ENCODE data around the gene SHC2.

The SHC2 gene

DNA sequence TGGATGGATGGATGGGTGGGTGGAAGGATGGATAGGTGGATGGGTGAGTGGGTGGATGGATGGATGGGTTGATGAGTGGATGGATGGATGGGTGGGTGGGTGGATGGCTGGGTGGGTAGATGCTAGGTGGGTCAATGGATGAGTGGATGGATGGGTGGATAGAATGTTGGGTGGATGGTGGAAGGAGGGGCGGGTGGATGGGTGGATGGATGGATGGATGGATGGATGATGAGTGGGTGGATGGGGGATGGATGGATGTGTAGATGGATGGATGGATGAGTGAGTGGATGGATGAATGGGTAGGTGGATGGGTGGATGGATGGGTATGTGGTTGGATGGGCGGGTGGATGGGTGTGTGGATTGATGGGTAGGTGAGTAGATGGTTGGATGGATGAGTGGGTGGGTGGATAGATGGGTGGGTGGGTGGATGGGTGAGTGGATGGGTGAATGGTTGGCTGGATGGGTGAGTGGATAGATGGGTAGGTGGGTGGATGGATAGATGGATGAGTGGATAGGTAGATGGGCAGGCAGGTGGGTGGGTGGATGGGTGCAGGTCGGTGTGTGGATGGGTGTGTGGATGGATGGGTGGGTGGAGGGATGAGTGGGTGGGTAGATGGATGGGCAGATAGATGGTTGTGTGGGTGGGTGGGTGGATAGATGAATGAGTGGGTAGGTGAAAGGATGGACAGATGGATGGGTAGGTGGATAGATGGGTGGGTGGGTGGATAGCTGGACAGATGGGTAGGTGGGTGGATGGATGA, 4.4 kb upstream of the SHC2 start:
- POLR2A ChIA-PET = no interaction called here
- CTCF ChIA-PET = no interaction called here
- TF ChIP-seq ARNT (IDR thresholded peaks at IDR 0.05) (no peak), LEF1 (IDR thresholded peaks at IDR 0.05; ENCODE audit: borderline replicate concordance) (no peak), NFRKB (IDR thresholded peaks at IDR 0.05) (no peak), HDGF (IDR thresholded peaks at IDR 0.05; ENCODE audit: borderline replicate concordance) (no peak), BHLHE40 (IDR thresholded peaks at IDR 0.05; ENCODE audit: borderline replicate concordance) (no peak), TARDBP (IDR thresholded peaks at IDR 0.05) (no peak), FOXK2 (IDR thresholded peaks at IDR 0.05) (no peak), ZNF384 (IDR thresholded peaks at IDR 0.05) (no peak), SP1 (IDR thresholded peaks at IDR 0.05) (no peak), FOXM1 (IDR thresholded peaks at IDR 0.05; ENCODE audit: borderline replicate concordance) (no peak), SUZ12 (IDR thresholded peaks at IDR 0.05) (no peak), FOXA1 (IDR thresholded peaks at IDR 0.05) (no peak), ELF4 (IDR thresholded peaks at IDR 0.05) (no peak)
- TF ChIP-seq, protein P1, sequence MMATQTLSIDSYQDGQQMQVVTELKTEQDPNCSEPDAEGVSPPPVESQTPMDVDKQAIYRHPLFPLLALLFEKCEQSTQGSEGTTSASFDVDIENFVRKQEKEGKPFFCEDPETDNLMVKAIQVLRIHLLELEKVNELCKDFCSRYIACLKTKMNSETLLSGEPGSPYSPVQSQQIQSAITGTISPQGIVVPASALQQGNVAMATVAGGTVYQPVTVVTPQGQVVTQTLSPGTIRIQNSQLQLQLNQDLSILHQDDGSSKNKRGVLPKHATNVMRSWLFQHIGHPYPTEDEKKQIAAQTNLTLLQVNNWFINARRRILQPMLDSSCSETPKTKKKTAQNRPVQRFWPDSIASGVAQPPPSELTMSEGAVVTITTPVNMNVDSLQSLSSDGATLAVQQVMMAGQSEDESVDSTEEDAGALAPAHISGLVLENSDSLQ (IDR thresholded peaks at IDR 0.05) = no peak
- no peak for DNase-seq (ENCODE audit: extremely low spot score)

DNA sequence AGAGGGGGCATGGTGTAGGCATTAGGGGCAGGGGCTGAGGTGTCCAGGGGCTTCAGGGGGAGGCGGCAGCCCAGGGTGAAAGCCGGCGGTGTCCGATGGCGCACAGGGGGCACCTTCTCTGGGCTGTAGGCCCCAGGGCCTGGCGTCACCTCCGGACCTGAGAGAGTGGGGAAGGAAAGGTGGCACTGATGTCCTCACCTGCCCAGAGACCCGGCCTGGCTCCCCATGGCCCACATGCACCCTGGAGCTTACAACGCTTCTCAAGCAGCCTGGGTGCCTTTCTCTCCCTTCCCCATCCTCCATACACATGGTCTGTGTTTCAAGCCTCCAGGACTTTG, 3.3 kb upstream of the SHC2 start:
- TF ChIP-seq SUZ12 (IDR thresholded peaks at IDR 0.05) = no peak
- no peak for TF ChIP-seq HDGF (IDR thresholded peaks at IDR 0.05; ENCODE audit: borderline replicate concordance)
- TF ChIP-seq FOXK2 (IDR thresholded peaks at IDR 0.05) = no peak
- TF ChIP-seq, protein P1 (IDR thresholded peaks at IDR 0.05) = no peak
- TF ChIP-seq L3MBTL2 (conservative IDR thresholded peaks at IDR 0.05) = no peak
- no peak for TF ChIP-seq FOXA1 (IDR thresholded peaks at IDR 0.05)
- TF ChIP-seq TARDBP (IDR thresholded peaks at IDR 0.05) = no peak
- TF ChIP-seq CTBP1 (IDR thresholded peaks at IDR 0.05; ENCODE audit: borderline replicate concordance) = no peak
- TF ChIP-seq ZNF384 (IDR thresholded peaks at IDR 0.05) = no peak
- DNase-seq (ENCODE audit: extremely low spot score) = no peak
- POLR2A ChIA-PET = no interaction called here
- CTCF ChIA-PET = interaction anchor here (0.8 kb wide), 1 partner anchor 31 kb away, joined by 4 read pairs; no protein-coding TSS in a partner anchor

DNA sequence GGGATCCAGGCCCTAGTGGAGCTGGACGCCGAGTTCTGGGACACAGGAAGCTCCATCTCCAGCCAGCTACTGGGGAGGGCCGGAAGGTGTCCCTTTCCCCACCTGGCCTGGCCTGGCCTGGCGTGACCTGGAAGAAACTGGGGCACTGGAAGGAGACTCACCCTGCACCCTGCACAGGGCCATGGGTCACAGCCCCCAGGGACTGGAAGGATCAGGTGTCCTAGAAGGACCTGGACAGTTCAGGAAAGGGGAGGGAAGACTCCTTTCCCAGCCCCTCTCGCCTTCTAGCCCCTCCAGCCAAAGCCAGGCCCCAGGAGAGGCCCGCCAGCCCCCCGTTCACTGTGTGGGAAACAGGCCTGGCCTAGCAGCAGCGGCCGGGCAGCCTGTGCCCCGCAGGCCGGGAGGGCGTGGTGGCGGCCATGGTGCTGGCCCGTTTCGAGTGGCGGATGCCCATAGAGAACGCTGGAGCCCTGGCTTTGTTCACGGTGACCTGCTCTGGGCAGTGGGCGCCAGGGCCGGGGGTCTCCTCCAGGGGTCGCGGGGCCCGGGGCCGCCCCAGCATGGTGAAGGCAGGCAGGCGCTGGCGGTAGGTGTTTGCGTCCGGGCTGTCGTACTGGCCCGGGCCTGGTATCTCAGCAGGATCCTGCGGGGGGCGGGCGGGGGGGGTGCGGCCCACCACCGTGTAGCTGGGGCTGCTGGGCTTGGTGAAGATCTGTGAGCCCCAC, 2.8 kb upstream of the SHC2 start:
- ChIA-PET CTCF (interaction anchor here (0.8 kb wide), 1 partner anchor 32 kb away, joined by 4 read pairs; no protein-coding TSS in a partner anchor), POLR2A (no interaction called here)
- TF ChIP-seq FOXM1 (IDR thresholded peaks at IDR 0.05; ENCODE audit: borderline replicate concordance) = no peak
- no peak for TF ChIP-seq SUZ12 (IDR thresholded peaks at IDR 0.05)
- no peak for TF ChIP-seq BHLHE40 (IDR thresholded peaks at IDR 0.05; ENCODE audit: borderline replicate concordance)
- TF ChIP-seq, protein P1 (IDR thresholded peaks at IDR 0.05) = no peak
- no peak for TF ChIP-seq SP1 (IDR thresholded peaks at IDR 0.05)
- no peak for TF ChIP-seq ZNF384 (IDR thresholded peaks at IDR 0.05)
- TF ChIP-seq FOXA1 (IDR thresholded peaks at IDR 0.05) = no peak
- DNase-seq (ENCODE audit: extremely low spot score) = no peak

DNA sequence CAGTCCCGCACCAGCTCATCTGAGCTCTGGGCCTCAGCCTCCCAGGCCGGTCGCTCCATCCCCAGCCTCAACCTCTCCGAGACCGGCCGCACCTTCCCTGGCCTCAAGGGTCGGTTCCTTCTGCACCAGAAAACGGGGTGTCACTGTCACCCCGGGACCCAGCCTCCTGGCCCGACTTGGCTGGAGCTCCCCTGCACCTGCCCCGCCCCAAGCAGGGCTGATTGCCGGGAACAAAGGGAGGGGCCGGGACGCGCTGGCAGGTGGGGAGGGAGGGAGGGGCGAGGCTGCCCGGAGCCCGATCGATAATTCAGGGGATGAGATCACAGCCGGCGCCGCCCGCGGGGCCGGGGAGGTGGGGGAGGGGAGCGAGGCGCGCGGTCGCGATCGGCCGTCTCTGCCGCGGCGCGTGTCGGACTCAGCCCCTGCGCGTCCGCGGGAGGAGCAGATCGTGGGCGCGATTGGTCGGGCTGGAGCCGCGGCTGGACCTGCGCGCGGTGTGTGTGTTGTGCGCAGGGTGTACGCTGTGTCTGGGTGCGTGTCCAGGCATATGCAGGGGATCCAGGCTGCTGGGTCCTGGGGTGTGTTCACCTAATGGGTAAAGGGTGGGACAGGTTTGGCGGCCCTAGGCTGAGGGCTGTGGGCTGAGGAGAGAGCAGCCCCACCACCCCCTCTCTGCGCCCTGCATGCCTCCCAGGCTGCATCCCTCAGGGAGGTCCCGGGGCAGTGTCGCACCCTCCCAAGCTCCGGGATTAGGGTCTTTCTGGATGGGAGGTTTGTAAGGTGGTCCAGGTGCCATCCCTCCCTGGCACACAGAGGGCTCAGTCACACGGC, 1.1 kb upstream of the SHC2 start:
- no peak for TF ChIP-seq ELF4 (IDR thresholded peaks at IDR 0.05)
- no peak for TF ChIP-seq SUZ12 (IDR thresholded peaks at IDR 0.05)
- no peak for TF ChIP-seq HDGF (IDR thresholded peaks at IDR 0.05; ENCODE audit: borderline replicate concordance)
- no peak for TF ChIP-seq TARDBP (IDR thresholded peaks at IDR 0.05)
- TF ChIP-seq CTBP1 (IDR thresholded peaks at IDR 0.05; ENCODE audit: borderline replicate concordance) = no peak
- no peak for TF ChIP-seq ARNT (IDR thresholded peaks at IDR 0.05)
- no peak for TF ChIP-seq BHLHE40 (IDR thresholded peaks at IDR 0.05; ENCODE audit: borderline replicate concordance)
- TF ChIP-seq FOXK2 (IDR thresholded peaks at IDR 0.05) = no peak
- no peak for TF ChIP-seq L3MBTL2 (conservative IDR thresholded peaks at IDR 0.05)
- TF ChIP-seq LEF1 (IDR thresholded peaks at IDR 0.05; ENCODE audit: borderline replicate concordance) = no peak
- no peak for TF ChIP-seq FOXA1 (IDR thresholded peaks at IDR 0.05)
- peak; percentile 79 for DNase-seq (ENCODE audit: extremely low spot score)
- ChIA-PET POLR2A (interaction anchor here (0.7 to 1.8 kb wide), 5 partner anchors 24 to 402 kb away, joined by 3 to 6 read pairs (median 3); no protein-coding TSS in a partner anchor), CTCF (no interaction called here)

DNA sequence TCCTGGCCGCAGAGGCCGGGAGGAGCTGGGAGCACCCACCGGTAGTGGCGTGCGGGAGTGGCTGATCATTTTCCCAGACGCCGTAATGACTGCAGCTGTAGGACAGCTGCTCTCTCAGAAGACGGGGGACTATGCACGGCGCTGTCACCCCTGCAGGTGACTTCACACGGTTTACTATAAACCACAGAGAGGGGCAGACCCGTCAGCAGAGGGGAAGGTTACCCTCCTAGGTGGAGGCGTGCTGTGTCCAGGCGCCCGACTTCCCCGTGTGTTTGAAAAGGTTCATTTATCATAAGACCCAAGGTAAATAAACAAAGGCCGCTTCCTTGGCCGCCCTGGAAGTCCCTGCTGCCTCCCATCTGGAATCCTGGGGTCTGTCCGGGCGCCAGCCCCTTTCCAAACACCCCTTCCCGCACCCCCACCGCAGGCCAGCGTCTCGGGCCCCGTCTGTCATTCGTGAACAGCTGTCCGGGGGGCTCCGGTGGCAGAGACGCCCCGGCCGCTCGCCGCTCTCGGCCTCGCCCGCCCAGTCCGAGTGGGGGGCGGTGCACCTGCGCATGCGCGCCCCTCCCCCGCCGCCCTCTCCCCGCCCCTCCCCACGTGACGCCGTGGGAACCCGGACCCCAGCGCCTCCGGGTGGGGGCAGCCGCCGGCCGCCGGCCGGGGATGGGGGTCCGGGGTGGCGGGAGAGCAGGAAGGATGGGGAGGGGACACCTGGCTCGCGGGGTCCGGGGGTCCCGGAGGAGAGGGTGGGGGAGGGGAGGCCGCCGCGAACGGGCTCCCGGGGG, 915 bp downstream of the SHC2 start:
- POLR2A ChIA-PET = interaction anchor here (0.7 to 1.2 kb wide), 3 partner anchors 18 to 48 kb away, joined by 3 to 4 read pairs (median 3); no protein-coding TSS in a partner anchor
- peak; percentile 81 for DNase-seq (ENCODE audit: extremely low spot score)
- CTCF ChIA-PET = no interaction called here
- no peak for TF ChIP-seq FOXK2 (IDR thresholded peaks at IDR 0.05)
- no peak for TF ChIP-seq NFRKB (IDR thresholded peaks at IDR 0.05)
- no peak for TF ChIP-seq FOXA1 (IDR thresholded peaks at IDR 0.05)
- no peak for TF ChIP-seq CTBP1 (IDR thresholded peaks at IDR 0.05; ENCODE audit: borderline replicate concordance)
- no peak for TF ChIP-seq SP1 (IDR thresholded peaks at IDR 0.05)
- TF ChIP-seq ELF4 (IDR thresholded peaks at IDR 0.05) = no peak
- TF ChIP-seq, protein P1 (IDR thresholded peaks at IDR 0.05) = no peak
- TF ChIP-seq SUZ12 (IDR thresholded peaks at IDR 0.05) = no peak
- no peak for TF ChIP-seq TARDBP (IDR thresholded peaks at IDR 0.05)
- no peak for TF ChIP-seq ZNF384 (IDR thresholded peaks at IDR 0.05)
- TF ChIP-seq LEF1 (IDR thresholded peaks at IDR 0.05; ENCODE audit: borderline replicate concordance) = no peak
- no peak for TF ChIP-seq FOXM1 (IDR thresholded peaks at IDR 0.05; ENCODE audit: borderline replicate concordance)
- no peak for TF ChIP-seq ARNT (IDR thresholded peaks at IDR 0.05)
- no peak for TF ChIP-seq HDGF (IDR thresholded peaks at IDR 0.05; ENCODE audit: borderline replicate concordance)
- TF ChIP-seq BHLHE40 (IDR thresholded peaks at IDR 0.05; ENCODE audit: borderline replicate concordance) = no peak
- no peak for TF ChIP-seq L3MBTL2 (conservative IDR thresholded peaks at IDR 0.05)
